B cell (primary cell): ENCODE data around the gene SMTN.

Experiments used
- CTCF ChIP-seq: fragments of 200-600 bp; IDR thresholded peaks from one replicate; pipeline ENCODE4 v1.8.0; 2022; ENCODE audit warnings: antibody characterized with exemption, mild to moderate bottlenecking
- EZH2 ChIP-seq: IDR thresholded peaks from 2 replicates; pipeline ENCODE4 v1.6.1; 2012; ENCODE audit warnings: borderline replicate concordance, low read depth, mild to moderate bottlenecking, moderate library complexity, low read length; ENCODE audit not compliant: insufficient read depth, poor library complexity, severe bottlenecking

- TF ChIP-seq EZH2 (no peak), CTCF (no peak)
Measured at GRCh38 chr22:31094741-31095140, 13.6 kb downstream of the SMTN start.
